Activated CD4-positive, alpha-beta T cell treated with anti-CD3 and anti-CD28 coated beads, Interleukin-2, amount 50 U/mL, for 24 hours (primary cell): Measurements from ENCODE around the gene MAML2.

Experiments
- DNase-seq, 2 donors: peaks; one replicate each; pipeline ENCODE4 v3.0.0-alpha.2; 2020; ENCODE audit warnings: low read depth in 1 of 2, low spot score in 1 of 2

Gene MAML2

DNA sequence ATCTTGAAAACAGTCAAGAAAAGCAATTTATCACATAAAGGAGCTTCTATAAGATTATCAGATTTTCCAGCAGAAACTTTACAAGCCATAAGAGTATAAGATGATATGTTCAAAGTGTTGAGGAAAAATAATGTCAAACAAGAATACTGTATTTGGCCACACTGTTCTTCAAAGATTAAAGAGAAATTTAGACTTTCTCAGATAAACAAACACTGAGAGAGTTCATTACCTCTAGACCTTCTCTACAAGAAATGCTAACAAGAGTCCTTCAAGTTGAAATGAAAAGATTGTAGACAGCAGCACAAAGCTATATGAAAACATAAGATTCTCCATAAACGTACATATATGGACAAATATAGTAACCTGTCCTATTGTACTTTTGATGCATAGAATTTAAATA lies 411.1 kb downstream of the MAML2 start:
- no peak for DNase-seq

DNA sequence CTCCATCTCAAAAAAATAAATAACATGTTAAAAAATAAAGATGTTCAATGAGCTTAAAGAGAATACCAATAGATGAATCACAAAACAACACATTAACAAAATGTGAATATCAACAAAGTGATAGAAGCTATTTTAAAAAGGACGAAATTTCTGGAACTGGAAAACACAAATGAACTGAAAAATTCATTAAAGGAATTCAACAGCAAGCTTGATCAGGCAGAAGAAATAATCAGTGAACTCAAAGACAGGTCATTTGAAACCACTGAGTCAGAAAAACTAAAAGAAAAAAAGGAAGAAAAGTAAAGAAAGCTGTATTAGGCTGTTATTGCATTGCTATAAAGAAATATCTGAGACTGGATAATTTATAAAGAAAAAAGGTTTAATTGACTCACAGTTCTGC lies 412.0 kb downstream of the MAML2 start:
- DNase-seq = no peak

DNA sequence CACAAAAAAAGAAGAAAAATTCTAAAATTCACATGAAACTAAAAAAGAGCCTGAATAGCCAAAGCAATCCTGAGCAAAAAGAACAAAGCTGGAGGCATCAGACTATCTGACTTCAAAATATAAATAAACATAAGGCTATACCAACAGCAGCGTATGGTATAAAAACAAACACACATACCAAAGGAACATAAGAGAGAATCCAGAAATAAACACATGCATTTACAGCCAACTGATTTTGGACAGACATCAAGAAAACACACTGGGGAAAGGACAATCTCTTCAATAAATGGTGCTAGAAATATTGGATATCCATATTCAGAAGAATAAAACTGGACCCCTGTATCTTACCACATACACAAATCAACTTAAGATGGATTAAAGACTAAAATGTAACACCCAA lies 416.3 kb downstream of the MAML2 start:
- no peak for DNase-seq
